Left hindlimb (tissue), 1 donor: Measurements from ENCODE around the gene RCC1.
"Not testable (repeated sequence)": the region's sequence is repeated elsewhere in the genome, so short reads cannot be mapped to it uniquely, and the experiment has no call there.

Source experiments
- DNase-seq: peaks from one replicate; pipeline ENCODE4 v3.0.0-alpha.2; 2018

RCC1 gene, protein sequence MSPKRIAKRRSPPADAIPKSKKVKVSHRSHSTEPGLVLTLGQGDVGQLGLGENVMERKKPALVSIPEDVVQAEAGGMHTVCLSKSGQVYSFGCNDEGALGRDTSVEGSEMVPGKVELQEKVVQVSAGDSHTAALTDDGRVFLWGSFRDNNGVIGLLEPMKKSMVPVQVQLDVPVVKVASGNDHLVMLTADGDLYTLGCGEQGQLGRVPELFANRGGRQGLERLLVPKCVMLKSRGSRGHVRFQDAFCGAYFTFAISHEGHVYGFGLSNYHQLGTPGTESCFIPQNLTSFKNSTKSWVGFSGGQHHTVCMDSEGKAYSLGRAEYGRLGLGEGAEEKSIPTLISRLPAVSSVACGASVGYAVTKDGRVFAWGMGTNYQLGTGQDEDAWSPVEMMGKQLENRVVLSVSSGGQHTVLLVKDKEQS

GRCh38 chr1:28505406-28506187, at the start of gene RCC1:
RCC1 (plus strand) TSS chr1:28506043; CDS start chr1:28529867, 23,824 bp downstream.
- DNase-seq = peak; percentile 98

GRCh38 chr1:28456078-28456477, 49.8 kb upstream of the RCC1 start:
- no peak for DNase-seq

DNA sequence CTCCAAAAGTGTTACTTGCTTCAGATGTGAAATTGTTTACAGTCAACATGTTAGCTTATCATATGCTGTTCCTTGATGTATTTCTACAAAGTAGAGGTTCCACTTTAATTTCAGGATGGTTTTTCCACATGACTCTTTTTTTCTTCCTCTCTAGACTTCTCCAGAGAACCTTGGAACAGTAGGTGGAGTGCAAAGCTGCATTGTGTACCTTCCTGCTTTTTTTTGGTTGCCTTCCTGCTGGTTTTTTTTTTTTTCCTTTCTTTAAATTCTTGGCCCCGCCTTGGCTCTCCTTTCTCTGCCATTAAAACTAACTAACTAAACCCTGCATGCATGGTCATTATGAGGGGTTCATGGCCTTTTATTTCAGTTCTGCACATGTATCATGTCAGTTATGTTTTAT, 48.2 kb upstream of the RCC1 start:
- DNase-seq = no peak

DNA sequence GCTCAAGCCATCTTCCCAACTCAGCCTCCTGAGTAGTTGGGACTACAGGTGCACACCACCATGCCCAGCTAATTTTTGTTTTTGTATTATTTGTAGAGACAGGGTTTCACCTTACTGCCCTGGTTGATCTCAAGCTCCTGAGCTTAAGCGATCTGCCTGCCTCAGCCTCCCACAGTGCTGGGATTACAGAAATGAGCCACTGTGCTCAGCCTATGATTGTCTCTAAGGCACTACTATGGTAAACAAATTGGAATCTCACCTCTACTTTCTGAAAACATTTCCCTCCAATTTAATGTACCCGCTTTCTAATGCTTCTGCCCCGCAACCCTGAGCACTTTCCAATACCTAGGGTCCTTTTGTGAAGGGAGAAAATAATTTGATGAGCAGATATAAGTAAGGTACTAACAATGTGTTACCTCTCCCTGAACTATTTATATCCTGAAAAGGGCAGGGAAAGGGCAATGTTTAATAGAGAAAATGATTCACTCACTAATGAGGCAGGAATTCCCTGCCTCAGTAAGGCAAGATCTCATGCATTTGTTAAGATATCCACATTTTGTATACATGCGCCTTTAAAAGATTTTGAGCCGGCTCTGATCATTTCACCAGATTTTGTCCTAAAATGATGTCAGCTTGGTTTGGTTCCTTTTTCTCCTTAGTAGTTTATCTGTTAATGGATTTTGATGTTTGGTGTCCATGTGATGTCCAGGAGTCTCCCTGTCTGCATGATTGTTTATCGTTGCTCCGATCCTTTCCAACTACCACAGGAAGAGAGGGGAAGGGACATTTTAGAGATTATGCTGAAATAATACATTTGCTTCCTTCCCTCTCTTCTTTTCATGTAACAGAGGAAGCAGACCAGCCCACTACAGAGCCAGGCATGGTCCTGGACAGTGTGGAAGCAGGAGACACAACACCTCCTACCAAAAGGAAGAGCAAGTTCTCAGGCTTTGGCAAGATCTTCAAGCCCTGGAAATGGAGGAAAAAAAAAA, 47.3 kb upstream of the RCC1 start:
- DNase-seq = no peak

- no peak for DNase-seq
Measured at GRCh38 chr1:28466226-28466778, 39.5 kb upstream of the RCC1 start.

GRCh38 chr1:28470146-28470545, 35.7 kb upstream of the RCC1 start:
- no peak for DNase-seq

DNA sequence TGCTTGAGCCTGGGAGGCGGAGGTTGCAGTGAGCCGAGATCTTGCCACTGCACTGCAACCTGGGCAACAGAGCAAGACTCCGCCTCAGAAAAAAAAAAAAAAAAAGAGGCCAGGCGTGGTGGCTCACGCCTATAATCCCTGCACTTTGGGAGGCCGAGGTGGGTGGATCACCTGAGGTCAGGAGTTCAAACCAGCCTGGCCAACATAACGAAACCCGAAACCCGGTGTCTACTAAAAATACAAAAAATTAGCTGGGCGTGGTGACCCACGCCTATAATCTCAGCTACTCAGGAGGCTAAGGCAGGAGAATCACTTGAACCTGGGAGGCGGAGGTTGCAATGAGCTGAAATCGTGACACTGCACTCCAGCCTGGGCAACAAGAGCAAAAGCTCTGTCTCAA, 26.3 kb upstream of the RCC1 start:
- DNase-seq = not testable (repeated sequence)

- DNase-seq = no peak
Measured at GRCh38 chr1:28480308-28480707, 25.5 kb upstream of the RCC1 start.

GRCh38 chr1:28482138-28482537, 23.7 kb upstream of the RCC1 start:
- no peak for DNase-seq

DNA sequence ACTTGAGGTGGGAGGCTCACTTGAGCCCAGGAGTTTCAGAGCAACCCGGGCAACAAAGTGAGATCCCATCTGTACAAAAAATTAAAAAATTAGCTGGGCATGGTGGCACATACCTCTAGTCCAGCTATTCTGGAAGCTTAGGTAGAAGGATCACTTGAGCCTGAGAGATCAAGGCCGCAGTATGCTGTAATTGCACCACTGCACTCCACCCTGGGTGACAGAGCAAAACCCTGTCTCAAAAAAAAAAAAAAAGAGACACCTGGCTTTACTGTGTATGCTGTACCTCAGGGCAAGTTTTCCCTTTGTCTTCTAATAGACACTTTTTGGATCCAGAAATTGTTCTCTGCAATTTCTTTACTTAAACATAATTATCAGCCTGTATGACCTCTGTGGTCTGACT, 23.1 kb upstream of the RCC1 start:
- DNase-seq = no peak

DNA sequence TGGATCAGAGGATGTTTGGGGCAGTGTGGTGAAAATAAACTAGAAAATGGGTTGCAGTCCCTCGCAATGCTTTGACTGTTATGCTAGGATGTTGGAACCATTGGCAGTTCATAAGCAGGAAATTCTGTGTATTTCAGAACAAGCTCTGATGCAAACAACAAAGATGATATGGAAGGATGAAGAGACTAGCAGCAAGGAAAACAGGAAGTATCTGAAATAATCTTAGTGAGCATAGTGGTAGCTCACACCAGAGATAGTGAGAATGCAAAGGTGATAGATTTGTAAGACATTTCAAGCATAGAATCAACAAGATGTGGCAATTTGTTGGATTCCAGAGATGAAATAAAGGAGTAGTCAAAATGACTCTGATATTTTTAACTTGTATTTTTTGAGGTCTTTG, 11.1 kb upstream of the RCC1 start:
- DNase-seq = no peak

GRCh38 chr1:28499553-28499952, 6.3 kb upstream of the RCC1 start:
- no peak for DNase-seq

- no peak for DNase-seq
Measured at GRCh38 chr1:28501925-28502324, 3.9 kb upstream of the RCC1 start.

DNA sequence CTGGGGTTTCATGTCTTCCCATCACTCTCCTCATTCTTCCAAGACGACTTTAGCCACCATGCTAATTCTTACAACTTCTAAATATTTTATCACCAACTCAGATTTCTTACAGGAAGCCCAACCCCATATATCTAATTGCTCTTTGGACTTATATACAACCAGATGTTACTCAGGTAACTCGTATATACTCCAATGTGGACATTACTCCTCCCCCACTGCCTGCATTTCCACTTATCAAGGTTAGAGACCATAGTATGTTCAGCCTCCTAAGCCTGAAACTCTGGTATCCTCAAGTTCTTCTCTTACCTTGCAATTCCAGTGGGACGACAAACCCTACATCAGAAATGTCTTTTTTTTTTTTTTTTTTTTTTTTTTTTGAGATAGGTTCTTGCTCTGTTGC, 2.7 kb upstream of the RCC1 start:
- DNase-seq = no peak

DNA sequence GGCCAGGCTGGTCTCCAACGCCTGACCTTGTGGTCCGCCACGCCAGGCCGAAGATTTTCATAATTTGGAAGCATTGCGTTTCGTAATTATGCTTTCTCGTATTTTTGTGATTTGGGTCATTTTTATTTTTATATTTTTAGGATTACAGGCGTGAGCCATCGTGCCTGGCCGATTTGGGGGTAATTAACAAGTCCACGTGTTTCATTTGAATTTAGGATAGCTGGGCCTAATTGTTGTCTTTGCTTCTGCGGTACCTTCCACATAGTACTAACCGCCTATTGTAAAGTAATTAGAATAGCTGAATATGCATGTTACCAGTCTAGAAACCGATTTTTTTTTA, 1.0 kb downstream of the RCC1 start:
- no peak for DNase-seq

GRCh38 chr1:28507247-28507645, 1.4 kb downstream of the RCC1 start:
- DNase-seq = no peak

- DNase-seq = no peak
Measured at GRCh38 chr1:28507646-28508434, 2.0 kb downstream of the RCC1 start.

DNA sequence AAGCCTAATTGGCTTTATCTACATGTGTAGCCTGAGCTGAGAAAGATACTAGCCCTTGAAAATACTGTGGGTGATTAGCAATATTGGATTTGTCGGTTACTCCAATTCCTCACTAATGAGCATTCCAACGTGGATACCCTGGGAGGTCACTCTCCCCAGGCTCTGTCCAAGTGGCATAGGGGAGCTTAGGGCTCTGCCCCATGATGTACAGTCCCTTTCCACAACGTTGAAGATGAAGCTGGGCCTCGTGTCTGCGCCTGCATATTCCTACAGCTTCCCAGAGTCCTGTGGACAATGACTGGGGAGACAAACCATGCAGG, 2.6 kb downstream of the RCC1 start:
- DNase-seq = no peak

DNA sequence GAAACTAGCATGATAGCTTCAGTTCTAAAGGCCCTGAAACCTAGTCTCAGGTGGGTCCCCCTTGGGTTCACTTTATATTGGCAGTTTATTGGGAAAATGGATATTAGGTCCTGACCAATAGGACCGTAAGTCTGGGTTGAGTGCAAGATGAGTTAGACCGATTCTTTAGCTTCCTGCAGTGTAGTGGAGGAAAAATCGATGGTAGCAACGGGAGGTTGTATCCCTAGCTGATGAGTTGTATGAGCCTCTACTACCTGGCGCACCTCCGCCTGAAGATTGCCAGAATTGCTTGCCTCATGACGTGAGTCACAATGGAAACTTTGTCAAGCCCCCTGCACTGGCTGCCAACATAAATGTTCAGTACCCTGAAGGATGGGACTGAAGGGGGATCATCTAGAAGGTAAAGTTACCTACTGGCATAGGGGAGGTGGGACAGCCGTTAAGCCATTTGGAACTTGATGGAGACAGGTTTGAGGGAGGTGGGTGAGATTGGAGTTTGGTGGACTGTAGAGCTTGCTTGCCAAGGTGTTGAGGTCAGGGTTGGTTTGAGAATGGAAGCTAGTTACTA, 3.9 kb downstream of the RCC1 start:
- no peak for DNase-seq

DNA sequence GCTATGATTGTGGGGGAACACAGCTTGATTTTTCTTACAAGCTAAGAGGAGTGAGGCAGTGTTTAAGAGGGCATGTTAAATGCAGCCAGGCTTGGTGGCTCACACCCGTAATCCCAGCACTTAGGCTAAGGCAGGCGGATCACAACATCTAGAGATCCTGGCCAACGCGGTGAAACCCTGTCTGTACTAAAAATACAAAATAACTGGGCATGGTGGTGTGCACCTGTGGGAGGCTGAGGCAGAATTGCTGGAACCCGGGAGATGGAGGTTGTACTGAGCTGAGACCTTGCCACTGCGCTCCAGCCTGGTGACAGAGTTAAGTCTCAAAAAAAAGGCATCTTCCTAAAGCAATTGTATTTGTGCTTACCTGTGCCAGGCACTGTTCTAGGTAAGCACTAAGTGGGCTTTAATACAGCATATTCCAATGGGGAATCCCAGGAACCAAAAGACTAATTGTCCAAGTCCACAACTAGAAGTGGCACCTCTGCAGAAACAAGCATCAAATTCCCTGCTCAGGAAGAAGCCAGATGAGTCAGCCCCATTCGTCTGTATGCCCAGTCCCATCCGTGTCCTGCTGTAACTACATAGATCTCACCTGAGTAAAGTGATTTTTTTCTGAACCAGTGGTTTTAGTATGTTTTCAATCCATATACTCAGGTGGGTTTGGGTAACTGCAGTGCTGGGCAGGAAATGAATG, 4.6 kb downstream of the RCC1 start:
- no peak for DNase-seq

DNA sequence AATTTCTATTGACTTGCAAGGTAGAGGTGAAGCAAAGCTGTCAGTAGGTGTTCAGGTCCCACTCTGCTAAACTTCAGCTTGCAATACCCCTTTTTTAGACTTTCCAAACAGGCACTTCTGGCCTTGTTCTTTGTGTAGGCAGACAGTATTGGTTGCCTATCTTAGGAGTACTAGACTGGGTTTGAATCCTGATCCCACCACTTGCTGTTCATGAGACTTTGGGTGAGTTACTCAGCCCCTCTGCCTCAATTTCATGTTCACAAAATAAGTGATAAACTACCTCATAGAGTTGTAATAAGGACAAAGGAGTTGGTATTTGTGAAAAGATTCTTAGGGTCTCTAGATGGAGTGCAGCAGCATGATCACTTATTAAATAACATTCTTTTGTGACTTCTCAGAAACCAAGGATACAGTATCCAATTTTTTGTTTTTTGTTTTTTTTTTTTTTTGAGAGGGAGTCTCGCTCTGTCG, 5.2 kb downstream of the RCC1 start:
- no peak for DNase-seq
